Effector memory CD4-positive, alpha-beta T cell (primary cell): Measurements from ENCODE around the gene ZNF281.
"Not testable (repeated sequence)": the region's sequence is repeated elsewhere in the genome, so short reads cannot be mapped to it uniquely, and the experiment has no call there.

Experiments used
- DNase-seq, 3 donors: peaks; one replicate each; pipeline ENCODE4 v3.0.0-alpha.2; 2020
- H3K27ac ChIP-seq: 2 replicates; pipeline ENCODE4 v1.7.0; 2013; ENCODE audit warnings: mild to moderate bottlenecking, low read length, moderate library complexity; ENCODE audit not compliant: insufficient read depth, poor library complexity, severe bottlenecking
- H3K27me3 ChIP-seq: replicated peaks from 2 replicates; pipeline ENCODE4 v1.7.0; 2013; ENCODE audit warnings: mild to moderate bottlenecking, low read length; ENCODE audit not compliant: insufficient read depth, control insufficient read depth, poor library complexity, severe bottlenecking
- H3K36me3 ChIP-seq: 2 replicates; pipeline ENCODE4 v1.7.0; 2013; ENCODE audit warnings: mild to moderate bottlenecking, low read length, moderate library complexity; ENCODE audit not compliant: control insufficient read depth, insufficient read depth
- H3K4me1 ChIP-seq: 2 replicates; pipeline ENCODE4 v1.7.0; 2013; ENCODE audit warnings: low read length, mild to moderate bottlenecking; ENCODE audit not compliant: control insufficient read depth, insufficient read depth, poor library complexity, severe bottlenecking
- H3K4me3 ChIP-seq: 2 replicates; pipeline ENCODE4 v1.7.0; 2013; ENCODE audit warnings: low read length, low read depth, mild to moderate bottlenecking; ENCODE audit not compliant: insufficient read depth, poor library complexity, severe bottlenecking
- H3K9me3 ChIP-seq: 2 replicates; pipeline ENCODE4 v1.7.0; 2013; ENCODE audit warnings: mild to moderate bottlenecking, low read length, moderate library complexity; ENCODE audit not compliant: control insufficient read depth

ZNF281 gene

GRCh38 chr1:200429221-200429751 lies 19.4 kb upstream of the ZNF281 start:
- Histone ChIP-seq H3K27me3 (no peaks in the 10 kb centered on the region), H3K9me3 (no peaks in the 10 kb centered on the region), H3K36me3 (no peaks in the 10 kb centered on the region), H3K4me3 (no peak overlapping the region), H3K27ac (no peak overlapping the region), H3K4me1 (no peaks in the 10 kb centered on the region)
- no peak for DNase-seq

DNA sequence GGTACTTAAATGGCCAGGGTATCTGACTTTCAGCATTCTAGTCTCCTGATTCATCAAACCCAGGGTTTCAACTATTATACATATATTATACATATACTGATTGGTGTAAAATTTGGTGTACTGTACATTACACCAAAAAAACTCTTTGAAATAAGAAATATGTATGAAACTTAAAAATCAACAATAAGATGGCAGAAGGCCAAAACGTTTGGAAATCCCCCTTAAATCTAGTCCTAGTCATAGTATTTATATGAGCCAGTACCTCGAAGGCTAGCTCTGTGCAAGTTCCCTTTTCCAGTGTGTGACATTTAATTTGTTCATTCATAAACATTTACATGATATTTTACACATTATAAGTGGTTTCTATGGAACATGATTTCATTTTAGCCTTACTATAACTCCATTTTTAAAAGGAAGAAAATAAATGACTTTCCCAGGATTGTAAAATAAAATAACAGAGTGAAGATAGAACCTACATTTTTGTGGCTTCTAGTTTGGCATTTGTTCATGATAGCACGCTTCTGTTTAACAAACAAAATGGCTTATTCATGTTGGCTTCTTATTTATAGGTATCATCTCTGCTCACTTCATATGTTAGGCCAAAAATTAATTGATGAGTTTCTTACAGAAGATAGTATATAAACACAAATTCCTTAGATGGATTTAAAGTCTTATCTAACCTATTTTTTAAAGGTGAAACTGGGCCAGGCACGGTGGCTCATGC lies 18.8 kb upstream of the ZNF281 start:
- no peaks in the 10 kb centered on the region for H3K36me3 ChIP-seq
- no peak overlapping the region for H3K27ac ChIP-seq
- no peak for DNase-seq
- H3K4me1 ChIP-seq = no peaks in the 10 kb centered on the region
- H3K9me3 ChIP-seq = no peaks in the 10 kb centered on the region
- H3K27me3 ChIP-seq = no peaks in the 10 kb centered on the region
- no peak overlapping the region for H3K4me3 ChIP-seq

DNA sequence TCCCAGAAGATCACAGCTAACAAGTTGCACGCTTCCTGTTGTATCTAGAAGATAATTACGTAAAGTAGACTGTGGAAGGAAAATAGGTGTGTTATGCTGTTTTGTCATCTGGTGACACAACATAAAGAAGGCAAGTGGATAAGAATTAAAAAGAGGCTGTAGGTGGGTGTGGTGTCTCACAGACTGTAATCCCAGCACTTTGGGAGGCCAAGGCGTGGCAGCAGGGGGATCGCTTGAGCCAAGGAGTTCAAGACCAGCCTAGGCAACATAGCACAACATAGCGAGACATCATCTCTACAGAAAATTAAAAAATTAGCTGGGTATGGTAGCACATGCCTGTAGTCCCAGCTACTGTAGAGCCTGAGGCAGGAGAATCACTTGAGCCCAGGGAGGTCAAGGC lies 17.9 kb upstream of the ZNF281 start:
- no peak overlapping the region for H3K4me3 ChIP-seq
- no peaks in the 10 kb centered on the region for H3K9me3 ChIP-seq
- no peak overlapping the region for H3K27ac ChIP-seq
- DNase-seq = no peak
- no peaks in the 10 kb centered on the region for H3K4me1 ChIP-seq
- H3K27me3 ChIP-seq = no peaks in the 10 kb centered on the region
- H3K36me3 ChIP-seq = no peaks in the 10 kb centered on the region

DNA sequence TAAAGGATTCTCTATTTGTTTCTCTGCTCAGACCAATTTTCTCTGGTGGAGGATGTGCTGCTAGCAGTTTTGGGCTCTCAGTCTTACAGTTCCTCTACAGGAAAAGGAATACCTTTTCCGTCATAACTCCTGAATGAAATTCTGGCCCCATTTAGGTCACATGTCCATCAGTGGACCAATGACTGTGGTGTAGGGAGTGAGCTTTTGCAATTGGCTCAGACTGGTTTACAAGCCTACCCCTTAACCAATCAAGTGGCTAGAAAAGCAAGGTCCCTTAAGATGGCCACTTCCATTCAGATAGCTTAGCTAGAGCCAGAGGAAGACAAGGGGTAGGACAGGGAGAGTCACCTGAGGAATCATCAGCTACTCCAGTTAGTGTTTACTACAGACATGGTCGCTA lies 16.4 kb upstream of the ZNF281 start:
- Histone ChIP-seq H3K4me1 (no peaks in the 10 kb centered on the region), H3K9me3 (no peaks in the 10 kb centered on the region), H3K36me3 (no peaks in the 10 kb centered on the region), H3K4me3 (no peak overlapping the region), H3K27ac (no peak overlapping the region), H3K27me3 (no peaks in the 10 kb centered on the region)
- no peak for DNase-seq

DNA sequence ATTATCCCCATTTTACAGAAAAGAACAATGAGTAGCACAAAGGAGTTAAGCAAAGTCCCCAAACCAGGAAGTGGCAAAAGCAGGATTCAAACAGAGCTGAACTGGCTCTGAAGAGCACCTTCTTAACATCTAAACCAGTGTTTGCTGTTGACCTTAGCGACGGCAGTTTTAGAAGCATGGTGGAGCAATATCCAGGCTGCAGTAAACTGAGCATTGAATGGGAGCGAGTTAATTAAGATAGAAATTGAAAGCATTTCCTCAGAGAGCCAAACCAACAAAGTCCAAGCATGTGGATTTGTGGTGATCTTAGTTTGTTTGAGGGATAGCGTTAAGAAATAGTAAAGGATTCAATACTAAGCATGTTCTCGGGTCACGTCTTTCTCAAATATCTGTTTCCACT lies 13.4 kb upstream of the ZNF281 start:
- Histone ChIP-seq H3K9me3 (no peaks in the 10 kb centered on the region), H3K27me3 (no peaks in the 10 kb centered on the region), H3K4me1 (no peaks in the 10 kb centered on the region), H3K4me3 (no peak overlapping the region), H3K36me3 (no peaks in the 10 kb centered on the region), H3K27ac (no peak overlapping the region)
- DNase-seq = no peak

GRCh38 chr1:200422211-200422610 lies 12.4 kb upstream of the ZNF281 start:
- Histone ChIP-seq H3K4me3 (no peak overlapping the region), H3K27ac (no peak overlapping the region), H3K36me3 (no peaks in the 10 kb centered on the region), H3K4me1 (no peaks in the 10 kb centered on the region), H3K9me3 (no peaks in the 10 kb centered on the region), H3K27me3 (no peaks in the 10 kb centered on the region)
- DNase-seq = no peak

- no peak for DNase-seq
- H3K27ac ChIP-seq = no peak overlapping the region
Measured at GRCh38 chr1:200415789-200416593, 6.2 kb upstream of the ZNF281 start.

DNA sequence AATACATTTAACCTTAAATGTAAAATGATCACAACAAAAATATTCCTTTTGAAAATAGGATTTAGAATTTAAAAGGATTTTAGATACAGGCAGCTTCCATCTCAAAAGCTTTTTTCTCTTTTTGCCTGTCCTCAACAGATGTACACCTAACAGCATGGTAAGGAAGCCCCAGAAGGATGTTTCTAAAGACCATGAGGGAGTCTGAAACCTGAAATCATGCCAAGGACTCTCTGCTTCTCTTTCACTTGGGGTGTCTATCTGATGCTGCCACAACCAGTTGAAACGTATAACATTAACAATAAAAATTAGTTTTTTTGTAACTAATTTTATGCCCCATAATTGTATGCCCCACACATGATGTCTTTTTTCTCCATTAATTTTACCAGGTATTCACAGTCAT lies 5.4 kb upstream of the ZNF281 start:
- Histone ChIP-seq H3K27ac (no peak overlapping the region), H3K4me1 (no peaks in the 10 kb centered on the region), H3K36me3 (no peaks in the 10 kb centered on the region), H3K4me3 (no peak overlapping the region), H3K27me3 (no peaks in the 10 kb centered on the region), H3K9me3 (no peaks in the 10 kb centered on the region)
- no peak for DNase-seq

More at GRCh38 chr1:200415789-200416593, 6.2 kb upstream of the ZNF281 start:
- no peaks in the 10 kb centered on the region for H3K9me3 ChIP-seq
- no peaks in the 10 kb centered on the region for H3K36me3 ChIP-seq
- H3K4me1 ChIP-seq = no peaks in the 10 kb centered on the region
- no peak overlapping the region for H3K4me3 ChIP-seq
- H3K27me3 ChIP-seq = no peaks in the 10 kb centered on the region

GRCh38 chr1:200414657-200415056 lies 4.8 kb upstream of the ZNF281 start:
- H3K4me3 ChIP-seq = no peak overlapping the region
- no peaks in the 10 kb centered on the region for H3K9me3 ChIP-seq
- H3K27ac ChIP-seq = no peak overlapping the region
- H3K4me1 ChIP-seq = no peaks in the 10 kb centered on the region
- no peaks in the 10 kb centered on the region for H3K27me3 ChIP-seq
- no peaks in the 10 kb centered on the region for H3K36me3 ChIP-seq
- no peak for DNase-seq

- H3K9me3 ChIP-seq, H3K36me3 ChIP-seq, H3K27ac ChIP-seq, H3K27me3 ChIP-seq, DNase-seq, H3K4me1 ChIP-seq, H3K4me3 ChIP-seq: not testable (repeated sequence)
Measured at GRCh38 chr1:200413766-200414165, 3.9 kb upstream of the ZNF281 start.
